NOMO-1 treated with DMSO at 0.1 percent for 48 hours (cell line): ENCODE data around the gene S100A2.

Source experiments
- DNase-seq: peaks from one replicate; lab custom pipeline; 2025; ENCODE audit not compliant: unreplicated experiment; lab: John Stamatoyannopoulos, UW

Gene S100A2

GRCh38 chr1:153565529-153566374, at the start of gene S100A2:
Gene S100A2, minus strand, starts transcription at chr1:153565844. Its CDS starts 1,967 bp downstream, at chr1:153563877.
- DNase-seq, result peak; percentile 48

GRCh38 chr1:153615406-153615805, 49.8 kb upstream of the S100A2 start:
- no peak for DNase-seq

GRCh38 chr1:153614906-153615305, 49.3 kb upstream of the S100A2 start:
- no peak for DNase-seq

GRCh38 chr1:153614189-153614900, 48.7 kb upstream of the S100A2 start:
- no peak for DNase-seq

- no peak for DNase-seq
Observed at GRCh38 chr1:153613406-153613805, 47.8 kb upstream of the S100A2 start.

- no peak for DNase-seq
Observed at GRCh38 chr1:153612755-153613331, 47.2 kb upstream of the S100A2 start, which contains the start of gene S100A16. Gene S100A16, minus strand, starts transcription at chr1:153613137. Its CDS starts 4,986 bp downstream, at chr1:153608151.

- DNase-seq, result no peak
Observed at GRCh38 chr1:153612111-153612754, 46.6 kb upstream of the S100A2 start.

- DNase-seq, result no peak
Observed at GRCh38 chr1:153611356-153611755, 45.7 kb upstream of the S100A2 start.

GRCh38 chr1:153610811-153611301, 45.2 kb upstream of the S100A2 start:
- DNase-seq, result peak; percentile 15

- no peak for DNase-seq
Observed at GRCh38 chr1:153610334-153610733, 44.7 kb upstream of the S100A2 start.

- DNase-seq, result no peak
Observed at GRCh38 chr1:153609585-153609907, 43.9 kb upstream of the S100A2 start.

- DNase-seq, result no peak
Observed at GRCh38 chr1:153608742-153609584, 43.3 kb upstream of the S100A2 start.

- no peak for DNase-seq
Observed at GRCh38 chr1:153608089-153608682, 42.5 kb upstream of the S100A2 start.

GRCh38 chr1:153607381-153607780, 41.7 kb upstream of the S100A2 start:
- DNase-seq, result no peak

- no peak for DNase-seq
Observed at GRCh38 chr1:153606194-153606593, 40.5 kb upstream of the S100A2 start.

GRCh38 chr1:153602749-153603148, 37.1 kb upstream of the S100A2 start:
- no peak for DNase-seq

GRCh38 chr1:153599847-153600246, 34.2 kb upstream of the S100A2 start:
- DNase-seq, result no peak

- peak; percentile 99 for DNase-seq
Observed at GRCh38 chr1:153598309-153599172, 32.9 kb upstream of the S100A2 start.

- DNase-seq, result peak; percentile 36
Observed at GRCh38 chr1:153597206-153597605, 31.6 kb upstream of the S100A2 start.
